SH-SY5Y (cell line): Measurements from ENCODE around the gene FRG2C.

Experiments used
- GATA2 ChIP-seq: IDR thresholded peaks from 2 replicates; pipeline ENCODE4 v1.6.1; 2011; ENCODE audit warnings: mild to moderate bottlenecking, low read depth, low read length
- GATA3 ChIP-seq: IDR thresholded peaks from 2 replicates; pipeline ENCODE4 v1.6.1; 2011; ENCODE audit warnings: low read depth, mild to moderate bottlenecking, low read length, moderate library complexity

DNA sequence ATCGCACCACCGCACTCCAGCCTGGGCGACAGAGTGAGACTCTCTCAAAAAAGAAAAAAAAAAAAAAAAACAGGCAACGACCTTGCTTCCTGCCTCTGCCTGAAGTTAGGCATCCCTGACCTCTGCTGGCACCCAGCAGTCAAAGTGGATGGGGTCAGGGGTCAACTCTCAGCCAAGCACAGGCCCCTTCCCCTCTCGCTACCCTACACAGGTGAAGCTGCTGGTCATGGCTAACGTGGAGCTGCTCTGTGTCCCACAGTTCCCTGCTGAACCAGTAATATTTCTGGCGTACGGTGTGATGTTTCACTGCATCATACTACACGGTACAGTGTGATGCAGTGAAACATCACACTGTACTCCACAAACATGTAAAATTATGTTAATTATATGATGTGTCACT lies 13.9 kb upstream of the FRG2C start:
- TF ChIP-seq GATA2 (no peak), GATA3 (no peak)
